ENCODE measurements around the gene PPM1E.
"Not testable (repeated sequence)": the region's sequence is repeated elsewhere in the genome, so short reads cannot be mapped to it uniquely, and the experiment has no call there.

PPM1E gene

DNA sequence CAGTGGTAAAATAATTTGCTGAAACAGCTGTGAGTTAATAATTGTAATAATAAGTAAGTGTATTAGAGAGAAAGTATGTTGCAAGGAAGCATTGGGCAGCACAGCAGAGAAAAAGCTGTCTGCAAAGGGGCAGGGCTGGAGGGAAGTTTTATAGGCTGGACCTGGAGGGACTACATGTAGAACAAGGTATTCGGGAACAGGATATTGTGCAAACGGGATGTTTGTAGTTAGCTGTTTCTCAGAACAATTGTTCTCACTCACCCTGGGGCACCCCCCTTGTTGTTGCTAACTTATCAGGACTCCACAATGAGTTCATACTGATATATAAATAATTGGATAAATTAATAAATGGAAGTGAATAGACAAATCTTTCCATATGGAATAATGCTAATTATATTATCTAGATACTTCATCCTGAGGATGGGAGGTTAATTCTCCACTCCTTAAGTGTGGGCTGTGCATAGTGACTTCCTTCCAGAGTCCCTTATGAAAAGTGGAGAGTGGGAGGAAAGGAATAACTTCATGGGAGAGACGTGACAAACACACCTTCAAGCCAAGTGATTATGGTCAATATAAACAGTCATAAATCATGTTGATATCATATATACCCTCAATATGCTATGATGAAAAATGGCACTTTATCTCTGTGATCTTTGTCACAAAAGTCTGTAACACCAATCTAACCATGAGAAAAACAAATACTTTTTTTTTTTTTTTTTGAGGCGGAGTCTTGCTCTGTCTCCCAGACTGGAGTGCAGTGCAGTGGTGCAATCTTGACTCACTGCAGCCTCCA lies 85.4 kb downstream of the PPM1E start:
- no peaks in the 10 kb centered on the region for H3K9me3 Mint-ChIP-seq
- H3K27ac Mint-ChIP-seq, result no peak overlapping the region
- DNase-seq, result no peak
- H3K4me3 Mint-ChIP-seq, result no peak overlapping the region
- no peaks in the 10 kb centered on the region for H3K36me3 Mint-ChIP-seq (ENCODE audit: low read depth)
- H3K4me1 Mint-ChIP-seq (ENCODE audit: low read depth), result no peaks in the 10 kb centered on the region
- H3K27me3 Mint-ChIP-seq, result peaks cover 12% of the 10 kb centered on the region

DNA sequence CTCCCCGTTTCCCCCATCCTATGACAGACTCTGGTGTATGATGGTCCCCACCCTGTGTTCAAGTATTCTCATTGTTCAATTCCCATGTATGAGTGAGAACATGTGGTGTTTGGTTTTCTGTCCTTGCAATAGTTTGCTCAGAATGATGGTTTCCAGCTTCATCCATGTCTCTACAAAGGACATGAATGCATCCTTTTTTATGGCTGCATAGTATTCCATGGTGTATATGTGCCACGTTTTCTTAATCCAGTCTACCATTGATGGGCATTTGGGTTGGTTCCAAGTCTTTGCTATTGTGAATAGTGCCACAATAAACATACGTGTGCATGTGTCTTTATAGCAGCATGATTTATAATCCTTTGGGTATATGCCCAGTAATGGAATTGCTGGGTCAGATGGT lies 90.8 kb downstream of the PPM1E start:
- not testable (repeated sequence) for H3K36me3 Mint-ChIP-seq (ENCODE audit: low read depth); H3K4me3 Mint-ChIP-seq; DNase-seq; H3K27ac Mint-ChIP-seq; H3K4me1 Mint-ChIP-seq (ENCODE audit: low read depth)
- Mint-ChIP-seq H3K9me3 (peaks cover 10% of the 10 kb centered on the region), H3K27me3 (peaks cover 30% of the 10 kb centered on the region)

DNA sequence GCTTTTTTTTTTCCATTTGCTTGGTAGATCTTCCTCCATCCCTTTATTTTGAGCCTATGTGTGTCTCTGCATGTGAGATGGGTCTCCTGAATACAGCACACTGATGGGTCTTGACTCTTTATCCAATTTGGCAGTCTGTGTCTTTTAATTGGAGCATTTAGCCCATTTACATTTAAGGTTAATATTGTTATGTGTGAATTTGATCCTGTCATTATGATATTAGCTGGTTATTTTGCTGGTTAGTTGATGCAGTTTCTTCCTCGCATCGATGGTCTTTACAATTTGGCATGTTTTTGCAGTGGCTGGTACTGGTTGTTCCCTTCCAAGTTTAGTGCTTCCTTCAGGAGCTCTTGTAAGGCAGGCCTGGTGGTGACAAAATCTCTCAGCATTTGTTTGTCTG lies 94.5 kb downstream of the PPM1E start:
- Mint-ChIP-seq H3K9me3 (peaks cover 13% of the 10 kb centered on the region), H3K27me3 (peaks cover 46% of the 10 kb centered on the region)
- not testable (repeated sequence) for H3K27ac Mint-ChIP-seq; H3K4me1 Mint-ChIP-seq (ENCODE audit: low read depth); DNase-seq; H3K4me3 Mint-ChIP-seq; H3K36me3 Mint-ChIP-seq (ENCODE audit: low read depth)

DNA sequence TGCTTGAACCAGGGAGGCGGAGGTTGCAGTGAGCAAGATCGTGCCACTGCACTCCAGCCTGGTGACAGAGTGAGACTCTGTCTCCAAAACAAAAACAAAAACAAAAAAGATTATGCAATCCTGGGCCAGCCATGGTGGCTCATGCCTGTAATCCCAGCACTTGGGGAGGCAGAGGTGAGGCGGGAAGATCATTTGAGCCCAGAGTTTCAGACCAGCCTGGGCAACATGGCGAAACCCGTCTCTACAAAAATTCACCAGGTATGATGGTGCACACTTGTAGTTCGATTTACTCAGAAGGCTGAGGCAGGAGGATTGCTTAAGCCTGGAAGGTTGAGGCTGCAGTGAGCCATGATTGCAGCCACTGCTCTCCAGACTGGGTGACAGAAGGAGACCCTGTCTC lies 109.6 kb downstream of the PPM1E start:
- Mint-ChIP-seq H3K27me3 (peaks cover 25% of the 10 kb centered on the region), H3K4me1 (ENCODE audit: low read depth) (no peaks in the 10 kb centered on the region), H3K9me3 (no peaks in the 10 kb centered on the region), H3K4me3 (no peak overlapping the region), H3K36me3 (ENCODE audit: low read depth) (no peaks in the 10 kb centered on the region), H3K27ac (no peak overlapping the region)
- DNase-seq, result no peak

DNA sequence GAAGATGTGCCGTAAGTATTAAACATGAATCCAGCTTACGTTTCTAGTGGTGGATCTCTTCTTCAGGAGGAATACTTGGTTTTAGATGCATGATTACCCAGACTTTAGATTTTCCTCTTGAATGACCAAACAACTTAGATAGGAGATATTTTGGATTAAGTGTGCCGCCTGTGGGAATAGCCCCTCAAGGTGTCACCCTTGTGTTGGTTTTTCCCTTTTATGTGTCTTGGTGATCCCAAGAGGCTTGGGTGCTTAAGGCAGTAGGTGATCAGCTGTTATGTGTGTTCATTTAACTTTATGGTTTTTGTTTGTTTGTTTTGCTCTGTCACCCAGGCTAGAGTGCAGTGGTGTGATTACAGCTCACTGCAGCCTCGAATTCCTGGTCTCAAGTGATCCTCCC lies 115.1 kb downstream of the PPM1E start:
- Mint-ChIP-seq H3K9me3 (no peaks in the 10 kb centered on the region), H3K36me3 (ENCODE audit: low read depth) (no peaks in the 10 kb centered on the region), H3K4me1 (ENCODE audit: low read depth) (peaks cover 7% of the 10 kb centered on the region)

DNA sequence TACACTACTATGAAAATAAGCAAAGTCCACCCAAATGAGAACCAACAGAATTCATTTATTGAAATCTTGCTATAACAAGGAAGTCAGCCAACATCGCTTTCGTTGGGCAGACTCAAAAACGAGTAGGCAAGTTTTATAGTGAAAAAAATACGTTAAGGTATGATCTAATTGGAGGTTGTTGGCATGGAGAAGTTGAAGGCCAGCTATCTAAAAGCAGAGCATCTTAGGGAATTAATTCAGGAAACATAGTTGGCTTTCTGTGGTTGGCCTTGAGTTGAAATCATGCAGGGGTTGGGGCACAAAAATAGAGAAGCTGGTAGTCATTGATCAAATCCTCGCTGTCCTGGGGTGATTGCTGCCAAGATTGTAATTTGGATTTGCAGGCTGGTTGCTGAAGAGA lies 118.3 kb downstream of the PPM1E start:
- Mint-ChIP-seq H3K9me3 (no peaks in the 10 kb centered on the region), H3K4me1 (ENCODE audit: low read depth) (peaks cover 8% of the 10 kb centered on the region), H3K27me3 (peaks cover 7% of the 10 kb centered on the region), H3K27ac (no peak overlapping the region), H3K36me3 (ENCODE audit: low read depth) (no peaks in the 10 kb centered on the region), H3K4me3 (no peak overlapping the region)
- DNase-seq, result no peak

More for the DNA sequence above, 115.1 kb downstream of the PPM1E start:
- H3K27me3 Mint-ChIP-seq, result peaks cover 16% of the 10 kb centered on the region
- no peak overlapping the region for H3K27ac Mint-ChIP-seq
- DNase-seq, result no peak
- H3K4me3 Mint-ChIP-seq, result no peak overlapping the region

DNA sequence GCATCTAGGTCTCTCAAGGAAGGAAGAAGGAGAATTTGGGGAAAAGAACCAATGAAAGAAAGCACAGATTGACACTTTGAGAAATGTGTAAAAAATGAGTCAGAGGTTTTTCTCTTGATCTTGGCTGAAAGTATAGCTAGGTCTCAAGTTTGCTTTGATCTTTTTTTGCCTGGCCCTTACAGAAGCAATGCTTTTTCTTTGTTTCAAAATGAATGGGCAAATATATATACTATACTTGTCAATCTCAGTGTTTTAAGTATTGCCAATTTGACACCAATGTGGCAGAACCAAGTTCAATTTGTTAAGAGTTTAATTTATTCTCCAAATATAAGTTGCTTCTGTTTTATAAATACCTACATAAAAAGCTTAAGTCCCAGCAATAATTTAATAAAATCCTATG lies 119.6 kb downstream of the PPM1E start:
- DNase-seq, result no peak
- H3K4me1 Mint-ChIP-seq (ENCODE audit: low read depth), result peaks cover 8% of the 10 kb centered on the region
- H3K36me3 Mint-ChIP-seq (ENCODE audit: low read depth), result no peaks in the 10 kb centered on the region
- H3K4me3 Mint-ChIP-seq, result no peak overlapping the region
- no peaks in the 10 kb centered on the region for H3K9me3 Mint-ChIP-seq
- peaks cover 7% of the 10 kb centered on the region for H3K27me3 Mint-ChIP-seq
- H3K27ac Mint-ChIP-seq, result no peak overlapping the region

DNA sequence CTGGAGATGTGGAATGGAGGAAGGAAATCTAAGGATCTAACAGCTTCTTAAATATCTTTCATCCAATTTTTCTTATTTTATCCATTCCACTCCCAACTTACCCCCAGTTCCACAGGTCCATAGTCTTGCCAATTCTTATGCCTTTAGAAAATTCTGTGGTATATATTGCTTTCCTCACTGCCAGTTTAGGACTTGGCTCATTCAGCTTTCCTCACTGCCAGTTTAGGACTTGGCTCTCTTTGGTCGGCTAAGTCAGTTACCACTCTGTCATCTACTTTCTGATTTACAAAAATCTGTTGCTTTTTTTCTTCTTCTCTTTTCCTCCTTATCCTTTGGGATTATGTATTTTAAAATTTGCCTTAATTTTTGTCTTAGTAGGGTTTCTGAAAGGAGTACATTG lies 128.5 kb downstream of the PPM1E start:
- Mint-ChIP-seq H3K4me3 (no peak overlapping the region), H3K27ac (no peak overlapping the region), H3K9me3 (no peaks in the 10 kb centered on the region), H3K36me3 (ENCODE audit: low read depth) (no peaks in the 10 kb centered on the region), H3K4me1 (ENCODE audit: low read depth) (no peaks in the 10 kb centered on the region), H3K27me3 (peaks cover 23% of the 10 kb centered on the region)
- DNase-seq, result no peak

DNA sequence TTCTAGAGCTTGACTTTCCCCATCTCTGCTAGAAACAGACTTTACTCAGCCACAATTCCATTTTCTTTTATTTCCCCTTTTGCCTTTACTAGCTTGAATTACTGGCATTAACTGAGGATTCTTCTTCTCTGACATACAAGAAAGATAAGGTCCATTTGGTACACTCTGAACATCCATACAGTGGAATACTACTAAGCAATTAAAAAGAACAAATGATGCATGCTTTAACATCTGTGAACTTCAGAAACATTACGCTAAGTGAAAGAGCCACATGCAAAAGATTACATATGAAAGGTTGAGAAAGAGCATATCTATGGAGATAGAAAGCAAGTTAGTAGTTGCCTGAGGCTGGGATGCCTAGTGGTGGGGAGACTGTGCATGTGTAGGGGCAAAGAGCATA lies 130.9 kb downstream of the PPM1E start:
- H3K27me3 Mint-ChIP-seq, result peaks cover 31% of the 10 kb centered on the region
- no peaks in the 10 kb centered on the region for H3K9me3 Mint-ChIP-seq
- no peak for DNase-seq
- H3K27ac Mint-ChIP-seq, result no peak overlapping the region
- H3K36me3 Mint-ChIP-seq (ENCODE audit: low read depth), result no peaks in the 10 kb centered on the region
- no peak overlapping the region for H3K4me3 Mint-ChIP-seq
- H3K4me1 Mint-ChIP-seq (ENCODE audit: low read depth), result no peaks in the 10 kb centered on the region

DNA sequence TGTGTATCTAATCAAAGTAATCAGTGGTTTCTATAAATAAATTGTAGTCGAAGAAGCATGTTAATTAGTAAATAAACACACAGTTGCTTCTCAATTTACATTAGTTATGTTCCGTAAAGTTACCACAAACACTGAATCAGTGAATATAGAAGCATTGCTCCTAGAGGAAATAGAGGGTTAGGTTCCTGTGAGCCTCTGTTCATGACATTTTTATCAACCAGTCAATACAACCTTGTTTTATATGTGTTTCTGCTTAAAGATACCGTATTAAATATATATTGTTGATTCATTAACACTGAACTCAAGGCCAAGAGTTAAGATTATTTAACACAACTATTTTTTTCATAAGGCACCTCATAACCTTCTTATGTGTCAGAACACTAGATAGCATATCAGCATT lies 134.3 kb downstream of the PPM1E start:
- Mint-ChIP-seq H3K27me3 (peaks cover 33% of the 10 kb centered on the region), H3K27ac (no peak overlapping the region), H3K36me3 (ENCODE audit: low read depth) (no peaks in the 10 kb centered on the region), H3K4me1 (ENCODE audit: low read depth) (no peaks in the 10 kb centered on the region), H3K9me3 (no peaks in the 10 kb centered on the region), H3K4me3 (no peak overlapping the region)
- DNase-seq, result no peak

DNA sequence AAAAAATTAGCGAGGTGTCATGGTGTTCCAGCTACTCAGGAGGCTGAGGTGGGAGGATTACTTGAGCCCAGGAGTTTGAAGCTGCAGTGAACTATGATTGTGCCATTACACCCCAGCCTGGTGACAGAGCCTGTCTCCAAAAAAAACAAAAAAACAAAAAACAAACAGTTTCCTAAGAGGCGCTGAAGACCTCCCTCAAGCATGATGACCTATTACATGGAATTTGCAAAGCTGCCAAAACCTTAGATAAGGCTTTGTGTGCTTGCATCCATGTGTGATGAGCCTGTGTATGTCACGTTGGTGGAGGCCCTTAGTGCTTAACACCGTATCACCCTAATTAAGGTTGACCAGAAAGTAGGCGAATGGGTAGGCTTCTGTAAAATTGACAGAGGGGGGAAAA lies 143.5 kb downstream of the PPM1E start:
- no peaks in the 10 kb centered on the region for H3K36me3 Mint-ChIP-seq (ENCODE audit: low read depth)
- H3K4me1 Mint-ChIP-seq (ENCODE audit: low read depth), result no peaks in the 10 kb centered on the region
- H3K27me3 Mint-ChIP-seq, result peaks cover 9% of the 10 kb centered on the region
- no peak overlapping the region for H3K27ac Mint-ChIP-seq
- no peaks in the 10 kb centered on the region for H3K9me3 Mint-ChIP-seq
- no peak for DNase-seq
- no peak overlapping the region for H3K4me3 Mint-ChIP-seq

DNA sequence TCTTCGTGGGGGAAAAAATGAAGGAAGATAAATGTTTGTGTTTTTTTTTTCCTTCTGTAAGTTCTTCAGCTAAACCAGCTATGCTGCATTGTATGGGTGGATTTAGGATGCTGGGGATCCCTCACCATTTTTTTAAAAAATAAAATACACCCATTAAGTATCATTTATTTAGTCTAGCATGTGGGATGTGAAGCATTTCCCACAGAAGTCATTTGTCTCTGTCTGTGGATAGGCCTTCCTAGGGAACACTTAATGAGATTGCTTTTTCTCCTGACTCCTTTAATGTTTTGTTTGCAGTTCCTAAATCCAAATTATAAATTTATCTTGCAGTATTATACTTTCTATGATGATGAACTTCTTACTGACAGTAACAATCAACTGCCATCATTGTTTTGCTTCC lies 146.7 kb downstream of the PPM1E start:
- peaks cover 4% of the 10 kb centered on the region for H3K27me3 Mint-ChIP-seq

DNA sequence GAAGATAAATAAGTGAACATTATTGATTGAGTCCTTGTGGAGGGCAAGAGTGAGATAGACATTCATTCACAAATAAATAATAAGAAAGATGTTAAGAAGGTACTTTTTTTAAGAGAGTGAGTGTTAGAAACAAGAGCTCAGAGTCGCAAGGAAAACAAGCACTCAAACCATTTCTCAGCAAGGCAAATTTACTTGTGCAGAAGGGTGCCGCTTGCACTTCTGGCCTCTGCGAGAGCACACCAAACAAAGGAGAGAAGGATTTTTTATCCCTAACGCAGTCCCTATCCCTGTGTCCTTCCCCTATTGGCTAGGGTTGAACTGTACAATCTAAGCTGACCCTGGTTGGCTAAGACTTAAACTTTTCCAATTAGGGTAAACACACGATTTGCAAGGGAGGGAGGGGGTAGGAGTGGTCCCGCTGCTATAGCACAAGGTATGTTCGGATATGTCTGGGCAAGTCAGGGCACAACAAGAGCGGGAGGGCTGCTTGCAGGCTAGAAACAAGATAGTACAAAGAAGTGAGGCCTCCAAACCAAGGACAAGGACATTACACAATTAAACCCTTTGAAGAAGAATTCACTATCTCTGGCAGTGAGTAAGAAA lies 156.2 kb downstream of the PPM1E start:
- Mint-ChIP-seq H3K27ac (no peak overlapping the region), H3K4me1 (ENCODE audit: low read depth) (peaks cover 2% of the 10 kb centered on the region)

More for the DNA sequence above, 146.7 kb downstream of the PPM1E start:
- DNase-seq, result no peak
- no peak overlapping the region for H3K4me3 Mint-ChIP-seq
- peaks cover 6% of the 10 kb centered on the region for H3K9me3 Mint-ChIP-seq
- H3K36me3 Mint-ChIP-seq (ENCODE audit: low read depth), result no peaks in the 10 kb centered on the region
- H3K27ac Mint-ChIP-seq, result no peak overlapping the region
- no peaks in the 10 kb centered on the region for H3K4me1 Mint-ChIP-seq (ENCODE audit: low read depth)

DNA sequence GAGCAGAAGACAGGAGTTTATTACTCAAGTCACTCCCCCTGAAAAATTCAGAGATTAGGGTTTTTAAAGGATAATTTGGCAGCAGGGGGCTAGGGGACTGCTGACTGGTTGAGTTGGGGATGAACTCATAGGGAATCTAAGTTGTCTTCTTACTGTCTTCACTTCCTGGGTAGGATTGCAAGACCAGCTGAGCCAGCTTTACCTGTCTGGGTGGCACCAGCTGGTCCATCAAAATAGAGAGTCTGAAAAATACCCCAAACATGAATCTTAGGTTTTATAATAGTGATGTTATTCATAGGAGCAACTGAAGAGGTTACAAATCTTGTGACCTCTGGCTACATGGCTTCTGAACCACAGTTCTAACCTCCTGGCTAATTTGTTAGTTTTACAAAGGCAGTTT lies 157.9 kb downstream of the PPM1E start:
- Mint-ChIP-seq H3K27me3 (peaks cover 30% of the 10 kb centered on the region), H3K9me3 (peaks cover 12% of the 10 kb centered on the region), H3K36me3 (ENCODE audit: low read depth) (no peaks in the 10 kb centered on the region), H3K4me3 (no peak overlapping the region), H3K27ac (no peak overlapping the region), H3K4me1 (ENCODE audit: low read depth) (peaks cover 2% of the 10 kb centered on the region)
- no peak for DNase-seq

More for the DNA sequence above, 156.2 kb downstream of the PPM1E start:
- Mint-ChIP-seq H3K36me3 (ENCODE audit: low read depth) (no peaks in the 10 kb centered on the region), H3K27me3 (peaks cover 27% of the 10 kb centered on the region), H3K9me3 (peaks cover 12% of the 10 kb centered on the region), H3K4me3 (no peak overlapping the region)
- DNase-seq, result no peak

DNA sequence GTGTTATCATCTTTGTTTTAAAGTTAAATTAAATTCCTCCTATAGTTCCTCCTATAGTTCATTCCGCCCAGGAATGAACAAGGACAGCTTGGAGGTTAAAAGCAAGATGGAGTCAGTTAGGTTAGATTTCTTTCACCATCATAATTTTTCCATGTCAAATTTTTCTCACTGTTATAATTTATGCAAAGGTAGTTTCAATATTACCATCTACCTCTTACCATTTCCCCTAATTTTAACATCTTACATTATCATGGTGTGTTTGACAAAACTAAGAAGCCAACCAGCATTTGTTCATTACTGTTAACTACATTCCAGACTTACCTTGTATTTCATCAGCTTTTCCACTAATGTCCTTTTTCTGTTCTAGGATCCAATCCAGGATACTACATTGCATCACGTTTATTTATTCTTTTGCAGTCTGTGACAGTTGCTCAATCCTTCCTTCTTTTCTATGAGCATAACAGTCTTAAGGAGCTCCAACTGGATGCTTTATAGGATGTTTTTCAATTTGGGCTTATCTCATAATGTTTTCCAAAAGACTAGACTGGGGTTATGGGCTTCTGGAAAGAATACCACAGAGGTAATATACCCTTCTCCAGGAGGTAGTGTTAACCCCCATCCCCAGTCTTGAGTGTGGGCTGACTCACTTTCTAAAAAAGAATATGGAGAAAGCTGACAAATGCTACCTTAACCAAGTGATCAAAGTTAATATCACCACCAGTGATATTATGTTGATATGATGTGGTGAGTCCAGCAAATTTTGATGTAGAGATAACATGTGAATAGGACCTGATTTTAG lies 158.5 kb downstream of the PPM1E start:
- DNase-seq, result no peak
- peaks cover 30% of the 10 kb centered on the region for H3K27me3 Mint-ChIP-seq
- H3K4me3 Mint-ChIP-seq, result no peak overlapping the region
- no peaks in the 10 kb centered on the region for H3K36me3 Mint-ChIP-seq (ENCODE audit: low read depth)
- peaks cover 2% of the 10 kb centered on the region for H3K4me1 Mint-ChIP-seq (ENCODE audit: low read depth)
- H3K27ac Mint-ChIP-seq, result no peak overlapping the region
- peaks cover 12% of the 10 kb centered on the region for H3K9me3 Mint-ChIP-seq
